Testis (tissue), 3 donors: ENCODE measurements around the gene RANBP9. TPM values are rescaled to one million over a fixed set of nuclear protein-coding genes. Genes with fewer than 3 reads are reported as not detected.

Experiments used
- DNase-seq: peaks from one replicate; pipeline ENCODE4 v3.0.0-alpha.2; 2019
- H3K27ac ChIP-seq, 2 donors: fragments of 200-600 bp; sonication (generic); one replicate each; pipeline ENCODE4 v1.5.1; 2019
- H3K27me3 ChIP-seq: fragments of 200-600 bp; sonication (generic); one replicate; pipeline ENCODE4 v1.5.1; 2019
- H3K36me3 ChIP-seq: fragments of 200-600 bp; sonication (generic); one replicate; pipeline ENCODE4 v1.5.1; 2017; ENCODE audit warnings: low read depth; ENCODE audit errors: missing control alignments
- H3K4me1 ChIP-seq: fragments of 200-600 bp; sonication (generic); one replicate; pipeline ENCODE4 v1.5.1; 2019
- H3K4me3 ChIP-seq, 2 donors: fragments of 200-600 bp; sonication (generic); one replicate each; pipeline ENCODE4 v1.5.1; 2017 to 2019
- H3K9me3 ChIP-seq: fragments of 200-600 bp; sonication (generic); one replicate; pipeline ENCODE4 v1.5.1; 2017
- POLR2A ChIP-seq: fragments of 450-650 bp; IDR thresholded peaks from one replicate; pipeline ENCODE4 v1.6.1; 2017; ENCODE audit warnings: antibody characterized with exemption, mild to moderate bottlenecking, moderate library complexity
- WGBS, 2 donors: methylation state at CpG; one replicate each; pipeline ENCODE4 v1.1.5; 2018; 5-methylcytosine and 5-hydroxymethylcytosine counted together
- intact Hi-C: fragments of 100-400 bp; cut with DNase I; formaldehyde crosslinking; loops from one replicate; pipeline ENCODE4 v1.15.1; 2023; ENCODE audit warnings: low total_unique reads
- polyA plus RNA-seq: library from polyadenylated mRNA; stranded (reverse); fragments of 350-450 nt; fragmentation: Illumina TruSeq; extraction: RNeasy Lipid Tissue Mini Kit (QIAGEN cat#74804); gene quantifications from one replicate; pipeline ENCODE4 v1.2.3, GENCODE V29; 2014; ENCODE audit warnings: low read depth, low replicate concordance; ENCODE audit not compliant: insufficient read depth
- total RNA-seq, 2 donors: library from RNA; depleted of rRNA; stranded (reverse); fragments of >200 nt; gene quantifications; one replicate each; pipeline ENCODE4 v1.2.3, GENCODE V29; 2016
- TF ChIP-seq, protein P1 (sequence below), 3 experiments: fragments of 450-650 bp in 2 of 3; fragments of 200-600 bp in 1 of 3; sonication (generic) in 1 of 3; IDR thresholded peaks; one replicate each; pipeline ENCODE4 v1.5.1; 2016 to 2019; ENCODE audit warnings: antibody characterized with exemption in 3 of 3, mild to moderate bottlenecking in 2 of 3, moderate library complexity in 1 of 3

RANBP9 gene
- total and polyA plus RNA-seq, 3 donors from 2014 or later = 114 to 265 (median 131) TPM

- no peaks in the 10 kb centered on the region for H3K9me3 ChIP-seq
- intact Hi-C loops = no loop called here
- H3K36me3 ChIP-seq = no peaks in the 10 kb centered on the region
Measured at GRCh38 chr6:13604546-13605416, 106.9 kb downstream of the RANBP9 start.

DNA sequence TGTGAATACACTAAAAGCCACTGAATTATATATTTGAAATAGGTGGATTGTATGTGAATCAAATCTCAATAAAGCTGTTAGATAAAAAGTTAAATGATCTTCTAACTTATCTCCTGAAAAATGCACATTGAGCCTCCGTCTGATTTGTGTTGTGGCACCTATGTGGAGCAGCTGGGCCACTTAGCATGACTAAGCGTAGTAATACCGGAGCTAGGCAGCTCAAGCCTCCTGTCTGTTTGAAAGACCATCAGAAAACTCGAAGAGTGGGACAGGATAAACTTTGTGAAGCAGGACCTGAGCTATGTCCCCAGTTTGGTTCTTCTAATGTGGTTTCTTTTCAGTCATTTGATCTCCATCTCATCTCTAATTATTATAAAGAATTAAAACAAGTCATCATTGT lies 107.5 kb downstream of the RANBP9 start:
- no peaks in the 10 kb centered on the region for H3K27me3 ChIP-seq
- no peaks in the 10 kb centered on the region for H3K4me1 ChIP-seq
- H3K27ac ChIP-seq = no peak overlapping the region
- no peaks in the 10 kb centered on the region for H3K36me3 ChIP-seq
- no peak overlapping the region for H3K4me3 ChIP-seq
- no peak for DNase-seq
- TF ChIP-seq, protein P1, sequence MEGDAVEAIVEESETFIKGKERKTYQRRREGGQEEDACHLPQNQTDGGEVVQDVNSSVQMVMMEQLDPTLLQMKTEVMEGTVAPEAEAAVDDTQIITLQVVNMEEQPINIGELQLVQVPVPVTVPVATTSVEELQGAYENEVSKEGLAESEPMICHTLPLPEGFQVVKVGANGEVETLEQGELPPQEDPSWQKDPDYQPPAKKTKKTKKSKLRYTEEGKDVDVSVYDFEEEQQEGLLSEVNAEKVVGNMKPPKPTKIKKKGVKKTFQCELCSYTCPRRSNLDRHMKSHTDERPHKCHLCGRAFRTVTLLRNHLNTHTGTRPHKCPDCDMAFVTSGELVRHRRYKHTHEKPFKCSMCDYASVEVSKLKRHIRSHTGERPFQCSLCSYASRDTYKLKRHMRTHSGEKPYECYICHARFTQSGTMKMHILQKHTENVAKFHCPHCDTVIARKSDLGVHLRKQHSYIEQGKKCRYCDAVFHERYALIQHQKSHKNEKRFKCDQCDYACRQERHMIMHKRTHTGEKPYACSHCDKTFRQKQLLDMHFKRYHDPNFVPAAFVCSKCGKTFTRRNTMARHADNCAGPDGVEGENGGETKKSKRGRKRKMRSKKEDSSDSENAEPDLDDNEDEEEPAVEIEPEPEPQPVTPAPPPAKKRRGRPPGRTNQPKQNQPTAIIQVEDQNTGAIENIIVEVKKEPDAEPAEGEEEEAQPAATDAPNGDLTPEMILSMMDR (IDR thresholded peaks at IDR 0.05) = no peak
- no peak for TF ChIP-seq POLR2A
- 89 to 93% methylated on average over 4 of the region's 4 CpGs for WGBS, 2 donors
- no peaks in the 10 kb centered on the region for H3K9me3 ChIP-seq
- intact Hi-C loops = no loop called here

More at GRCh38 chr6:13604546-13605416, 106.9 kb downstream of the RANBP9 start:
- Histone ChIP-seq H3K27ac (no peak overlapping the region), H3K4me3 (no peak overlapping the region), H3K4me1 (no peaks in the 10 kb centered on the region), H3K27me3 (no peaks in the 10 kb centered on the region)
- TF ChIP-seq, protein P1 (IDR thresholded peaks at IDR 0.05) = no peak
- TF ChIP-seq POLR2A = no peak
- no peak for DNase-seq
- 93 to 97% methylated on average over 2 of the region's 2 CpGs for WGBS, 2 donors

DNA sequence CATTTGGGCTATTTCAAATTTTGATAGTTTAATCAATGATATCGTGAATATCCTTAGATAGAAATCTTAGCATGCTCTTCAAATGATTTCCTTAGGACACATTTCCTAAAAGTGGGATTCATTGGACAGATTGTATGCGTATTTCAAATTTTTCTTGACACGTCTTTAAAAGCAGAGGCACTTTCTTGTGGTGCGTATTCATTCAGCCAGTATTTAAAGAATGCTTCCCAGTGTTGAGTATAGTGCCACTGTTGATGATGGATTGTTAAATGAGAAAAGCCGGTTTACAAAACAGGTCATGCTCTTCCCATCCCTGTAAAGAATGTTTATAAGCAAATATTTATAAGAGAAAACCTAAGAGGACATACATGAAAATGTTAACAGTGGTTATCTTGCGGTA lies 111.6 kb downstream of the RANBP9 start:
- WGBS, 2 donors = 96 to 97% methylated on average over 6 of the region's 6 CpGs
- intact Hi-C loops = no loop called here
- DNase-seq = no peak
- Histone ChIP-seq H3K4me3 (no peak overlapping the region), H3K4me1 (no peaks in the 10 kb centered on the region), H3K9me3 (no peaks in the 10 kb centered on the region), H3K27me3 (no peaks in the 10 kb centered on the region), H3K36me3 (no peaks in the 10 kb centered on the region), H3K27ac (no peak overlapping the region)
- no peak for TF ChIP-seq POLR2A
- TF ChIP-seq, protein P1 (IDR thresholded peaks at IDR 0.05) = no peak

DNA sequence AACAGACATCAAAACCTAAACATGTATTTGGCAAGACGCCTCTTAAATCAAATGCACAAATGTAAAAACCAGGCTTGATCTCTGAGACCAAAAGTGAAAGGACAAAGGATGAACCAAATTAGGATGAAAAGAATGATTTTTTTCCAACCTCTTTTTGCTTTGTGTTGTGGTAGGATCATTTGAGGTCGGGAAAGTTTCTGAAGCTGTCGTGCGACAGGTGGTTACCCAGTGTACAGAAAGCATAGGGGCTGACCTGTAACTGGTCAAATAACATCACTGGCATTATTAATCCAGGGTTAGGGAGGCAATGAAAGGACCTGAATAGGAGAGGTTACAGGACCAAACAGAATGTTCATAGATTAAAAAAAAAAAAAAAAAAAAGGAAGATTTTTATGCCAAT lies 114.6 kb downstream of the RANBP9 start:
- Histone ChIP-seq H3K27me3 (no peaks in the 10 kb centered on the region), H3K4me1 (no peaks in the 10 kb centered on the region), H3K27ac (no peak overlapping the region), H3K4me3 (no peak overlapping the region), H3K9me3 (no peaks in the 10 kb centered on the region), H3K36me3 (no peaks in the 10 kb centered on the region)
- DNase-seq = no peak
- intact Hi-C loops = no loop called here
- 90 to 94% methylated on average over 4 of the region's 4 CpGs for WGBS, 2 donors
- TF ChIP-seq, protein P1 (IDR thresholded peaks at IDR 0.05) = no peak
- no peak for TF ChIP-seq POLR2A

DNA sequence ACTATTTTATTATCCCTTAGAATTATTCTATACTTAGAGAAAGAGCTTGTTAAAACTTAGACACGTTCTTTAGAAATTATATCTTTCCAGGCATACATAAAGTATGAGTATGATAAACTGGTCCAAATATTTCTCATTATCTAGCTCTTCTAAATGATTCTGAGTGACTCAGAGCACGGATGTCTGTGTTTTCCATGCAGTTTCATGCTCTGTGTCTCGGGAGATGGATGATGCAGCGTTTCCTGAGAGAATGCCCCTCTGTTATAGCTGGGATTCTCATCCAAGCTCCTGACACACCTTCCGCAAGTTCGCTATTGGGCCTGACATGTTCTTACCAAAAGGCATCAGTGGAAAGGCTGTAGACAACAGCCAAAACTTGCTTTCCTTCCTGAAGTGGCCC lies 117.9 kb downstream of the RANBP9 start:
- DNase-seq = no peak
- 81 to 91% methylated on average over 6 of the region's 6 CpGs for WGBS, 2 donors
- Histone ChIP-seq H3K9me3 (no peaks in the 10 kb centered on the region), H3K4me3 (no peak overlapping the region), H3K4me1 (no peaks in the 10 kb centered on the region), H3K27me3 (no peaks in the 10 kb centered on the region), H3K27ac (no peak overlapping the region), H3K36me3 (no peaks in the 10 kb centered on the region)
- intact Hi-C loops = no loop called here
- TF ChIP-seq, protein P1 (IDR thresholded peaks at IDR 0.05) = no peak
- TF ChIP-seq POLR2A = no peak
